ENCODE data around the gene BIN1. TPM values are rescaled to one million over a fixed set of nuclear protein-coding genes. Genes with fewer than 3 reads are reported as not detected.

The BIN1 gene
- polyA plus RNA-seq, 4 donors = 6.7 to 54.3 (median 28.7) TPM

- H3K27ac ChIP-seq (ENCODE audit: low read depth in 1 of 3, low read length in 2 of 3) = no peak overlapping the region
- no peaks in the 10 kb centered on the region for H3K9me3 ChIP-seq (ENCODE audit: control insufficient read depth in 2 of 2, insufficient read depth in 1 of 2, low read depth in 1 of 2, low read length in 1 of 2)
- 82 to 89% (median 87%) methylated on average over 24 of the region's 24 CpGs for WGBS, 3 donors
- FAIRE-seq (no peak), DNase-seq (no peak)
- H3K4me1 ChIP-seq (ENCODE audit: control insufficient read depth in 3 of 3, insufficient read depth in 2 of 3, low read depth in 1 of 3, low read length in 2 of 3) = peaks cover 0 to 26% (median 1%) of the 10 kb centered on the region in 3 donors
- peaks cover 0 to 87% (median 0%) of the 10 kb centered on the region in 3 donors for H3K36me3 ChIP-seq (ENCODE audit: control insufficient read depth in 3 of 3, insufficient read depth in 2 of 3, low read depth in 1 of 3, low read length in 3 of 3)
- H3K27me3 ChIP-seq (ENCODE audit: control insufficient read depth in 3 of 3, insufficient read depth in 3 of 3, low read length in 3 of 3) = no peaks in the 10 kb centered on the region
- H3K4me3 ChIP-seq (ENCODE audit: low read depth in 1 of 3, low read length in 3 of 3) = no peak overlapping the region
Observed at GRCh38 chr2:127052057-127052770, 54.7 kb downstream of the BIN1 start.

- 65 to 80% (median 75%) methylated on average over 24 to 29 of the region's 29 CpGs for WGBS, 3 donors
- no peak for DNase-seq
Observed at GRCh38 chr2:127051116-127052056, 55.6 kb downstream of the BIN1 start.

GRCh38 chr2:127050803-127051115 lies 56.2 kb downstream of the BIN1 start:
- Histone ChIP-seq H3K9me3 (ENCODE audit: control insufficient read depth in 2 of 2, insufficient read depth in 1 of 2, low read depth in 1 of 2, low read length in 1 of 2) (peaks cover 0 to 10% of the 10 kb centered on the region in 2 donors), H3K4me1 (ENCODE audit: control insufficient read depth in 3 of 3, insufficient read depth in 2 of 3, low read depth in 1 of 3, low read length in 2 of 3) (peaks cover 0 to 26% (median 1%) of the 10 kb centered on the region in 3 donors), H3K4me3 (ENCODE audit: low read depth in 1 of 3, low read length in 3 of 3) (no peak overlapping the region), H3K36me3 (ENCODE audit: control insufficient read depth in 3 of 3, insufficient read depth in 2 of 3, low read depth in 1 of 3, low read length in 3 of 3) (peaks cover 0 to 80% (median 0%) of the 10 kb centered on the region in 3 donors), H3K27me3 (ENCODE audit: control insufficient read depth in 3 of 3, insufficient read depth in 3 of 3, low read length in 3 of 3) (no peaks in the 10 kb centered on the region), H3K27ac (ENCODE audit: low read depth in 1 of 3, low read length in 2 of 3) (no peak overlapping the region)
- DNase-seq (no peak), FAIRE-seq (no peak)
- 80 to 85% (median 82%) methylated on average over 9 to 14 of the region's 14 CpGs for WGBS, 3 donors

More at GRCh38 chr2:127051116-127052056, 55.6 kb downstream of the BIN1 start:
- H3K36me3 ChIP-seq (ENCODE audit: control insufficient read depth in 3 of 3, insufficient read depth in 2 of 3, low read depth in 1 of 3, low read length in 3 of 3) = peaks cover 0 to 86% (median 0%) of the 10 kb centered on the region in 3 donors
- no peaks in the 10 kb centered on the region for H3K27me3 ChIP-seq (ENCODE audit: control insufficient read depth in 3 of 3, insufficient read depth in 3 of 3, low read length in 3 of 3)
- H3K9me3 ChIP-seq (ENCODE audit: control insufficient read depth in 2 of 2, insufficient read depth in 1 of 2, low read depth in 1 of 2, low read length in 1 of 2) = peaks cover 0 to 3% of the 10 kb centered on the region in 2 donors
- H3K4me3 ChIP-seq (ENCODE audit: low read depth in 1 of 3, low read length in 3 of 3) = no peak overlapping the region
- H3K27ac ChIP-seq (ENCODE audit: low read depth in 1 of 3, low read length in 2 of 3) = no peak overlapping the region
- peaks cover 0 to 26% (median 1%) of the 10 kb centered on the region in 3 donors for H3K4me1 ChIP-seq (ENCODE audit: control insufficient read depth in 3 of 3, insufficient read depth in 2 of 3, low read depth in 1 of 3, low read length in 2 of 3)
- FAIRE-seq = no peak

- H3K27ac ChIP-seq (ENCODE audit: low read depth in 1 of 3, low read length in 2 of 3) = no peak overlapping the region
- peaks cover 0 to 78% (median 0%) of the 10 kb centered on the region in 3 donors for H3K36me3 ChIP-seq (ENCODE audit: control insufficient read depth in 3 of 3, insufficient read depth in 2 of 3, low read depth in 1 of 3, low read length in 3 of 3)
- WGBS, 3 donors = 40 to 56% (median 41%) methylated on average over 22 to 33 of the region's 33 CpGs
- H3K4me1 ChIP-seq (ENCODE audit: control insufficient read depth in 3 of 3, insufficient read depth in 2 of 3, low read depth in 1 of 3, low read length in 2 of 3) = peaks cover 0 to 24% (median 1%) of the 10 kb centered on the region in 3 donors
- no peak overlapping the region for H3K4me3 ChIP-seq (ENCODE audit: low read depth in 1 of 3, low read length in 3 of 3)
- peaks cover 0 to 10% of the 10 kb centered on the region in 2 donors for H3K9me3 ChIP-seq (ENCODE audit: control insufficient read depth in 2 of 2, insufficient read depth in 1 of 2, low read depth in 1 of 2, low read length in 1 of 2)
- H3K27me3 ChIP-seq (ENCODE audit: control insufficient read depth in 3 of 3, insufficient read depth in 3 of 3, low read length in 3 of 3) = no peaks in the 10 kb centered on the region
- FAIRE-seq = no peak
- DNase-seq = peak; percentile 25 to 77
Observed at GRCh38 chr2:127049927-127050802, 56.8 kb downstream of the BIN1 start.

GRCh38 chr2:127048969-127049897 lies 57.7 kb downstream of the BIN1 start:
- FAIRE-seq = no peak
- no peak overlapping the region for H3K4me3 ChIP-seq (ENCODE audit: low read depth in 1 of 3, low read length in 3 of 3)
- peaks cover 0 to 15% (median 0%) of the 10 kb centered on the region in 3 donors for H3K4me1 ChIP-seq (ENCODE audit: control insufficient read depth in 3 of 3, insufficient read depth in 2 of 3, low read depth in 1 of 3, low read length in 2 of 3)
- 87 to 91% (median 89%) methylated on average over 15 of the region's 15 CpGs for WGBS, 3 donors
- H3K9me3 ChIP-seq (ENCODE audit: control insufficient read depth in 2 of 2, insufficient read depth in 1 of 2, low read depth in 1 of 2, low read length in 1 of 2) = peaks cover 0 to 10% of the 10 kb centered on the region in 2 donors
- peaks cover 0 to 68% (median 0%) of the 10 kb centered on the region in 3 donors for H3K36me3 ChIP-seq (ENCODE audit: control insufficient read depth in 3 of 3, insufficient read depth in 2 of 3, low read depth in 1 of 3, low read length in 3 of 3)
- no peaks in the 10 kb centered on the region for H3K27me3 ChIP-seq (ENCODE audit: control insufficient read depth in 3 of 3, insufficient read depth in 3 of 3, low read length in 3 of 3)
- no peak for DNase-seq
- no peak overlapping the region for H3K27ac ChIP-seq (ENCODE audit: low read depth in 1 of 3, low read length in 2 of 3)

- no peak overlapping the region for H3K27ac ChIP-seq (ENCODE audit: low read depth in 1 of 3, low read length in 2 of 3)
Observed at GRCh38 chr2:127048618-127048935, 58.4 kb downstream of the BIN1 start.

GRCh38 chr2:127047716-127048617 lies 59.0 kb downstream of the BIN1 start:
- peaks cover 0 to 10% of the 10 kb centered on the region in 2 donors for H3K9me3 ChIP-seq (ENCODE audit: control insufficient read depth in 2 of 2, insufficient read depth in 1 of 2, low read depth in 1 of 2, low read length in 1 of 2)
- WGBS, 3 donors = 89 to 91% (median 91%) methylated on average over 38 of the region's 38 CpGs
- peaks cover 0 to 5% (median 0%) of the 10 kb centered on the region in 3 donors for H3K4me1 ChIP-seq (ENCODE audit: control insufficient read depth in 3 of 3, insufficient read depth in 2 of 3, low read depth in 1 of 3, low read length in 2 of 3)
- no peak for FAIRE-seq
- H3K27me3 ChIP-seq (ENCODE audit: control insufficient read depth in 3 of 3, insufficient read depth in 3 of 3, low read length in 3 of 3) = no peaks in the 10 kb centered on the region
- peaks cover 0 to 57% (median 0%) of the 10 kb centered on the region in 3 donors for H3K36me3 ChIP-seq (ENCODE audit: control insufficient read depth in 3 of 3, insufficient read depth in 2 of 3, low read depth in 1 of 3, low read length in 3 of 3)
- no peak overlapping the region for H3K27ac ChIP-seq (ENCODE audit: low read depth in 1 of 3, low read length in 2 of 3)
- no peak overlapping the region for H3K4me3 ChIP-seq (ENCODE audit: low read depth in 1 of 3, low read length in 3 of 3)
- no peak for DNase-seq

More at GRCh38 chr2:127048618-127048935, 58.4 kb downstream of the BIN1 start:
- FAIRE-seq (no peak), DNase-seq (no peak)
- peaks cover 0 to 8% (median 0%) of the 10 kb centered on the region in 3 donors for H3K4me1 ChIP-seq (ENCODE audit: control insufficient read depth in 3 of 3, insufficient read depth in 2 of 3, low read depth in 1 of 3, low read length in 2 of 3)
- no peaks in the 10 kb centered on the region for H3K27me3 ChIP-seq (ENCODE audit: control insufficient read depth in 3 of 3, insufficient read depth in 3 of 3, low read length in 3 of 3)
- no peak overlapping the region for H3K4me3 ChIP-seq (ENCODE audit: low read depth in 1 of 3, low read length in 3 of 3)
- peaks cover 0 to 63% (median 0%) of the 10 kb centered on the region in 3 donors for H3K36me3 ChIP-seq (ENCODE audit: control insufficient read depth in 3 of 3, insufficient read depth in 2 of 3, low read depth in 1 of 3, low read length in 3 of 3)
- peaks cover 0 to 10% of the 10 kb centered on the region in 2 donors for H3K9me3 ChIP-seq (ENCODE audit: control insufficient read depth in 2 of 2, insufficient read depth in 1 of 2, low read depth in 1 of 2, low read length in 1 of 2)
- WGBS, 3 donors = 84 to 95% (median 93%) methylated on average over 5 to 6 of the region's 6 CpGs
